Brain microvascular endothelial cell (primary cell): ENCODE data around the gene ANKRD2.
A peak's percentile ranks its signal among the peaks of the same experiment; 100 is the strongest.

Source experiments
- DNase-seq: peaks from one replicate; pipeline ENCODE4 v3.0.0-alpha.2; 2020
- H3K27ac ChIP-seq: fragments of 250-450 bp; sonication (Bioruptor Pico); 2 replicates; pipeline ENCODE4 v1.5.1; 2020; ENCODE audit warnings: mild to moderate bottlenecking, moderate library complexity
- H3K27me3 ChIP-seq: fragments of 250-450 bp; sonication (Bioruptor Pico); replicated peaks from 2 replicates; pipeline ENCODE4 v1.5.1; 2020; ENCODE audit warnings: mild to moderate bottlenecking
- H3K36me3 ChIP-seq: fragments of 250-450 bp; sonication (Bioruptor Pico); replicated peaks from 2 replicates; pipeline ENCODE4 v1.5.1; 2020; ENCODE audit warnings: mild to moderate bottlenecking
- H3K4me3 ChIP-seq: 2 replicates; pipeline ENCODE4 v1.5.1; 2011; ENCODE audit warnings: low read depth, mild to moderate bottlenecking, control low read depth, low read length, moderate library complexity
- CTCF ChIP-seq: IDR thresholded peaks from 2 replicates; pipeline ENCODE4 v1.5.1; 2011; ENCODE audit warnings: low read depth, mild to moderate bottlenecking, moderate library complexity, low read length, control low read depth, inconsistent platforms; ENCODE audit errors: missing control alignments
- in situ Hi-C: cut with HindIII; loops from 2 replicates; pipeline ENCODE4 v1.10.0; 2017; ENCODE audit warnings: low sequenced_read_pairs, low pct_ligation_motif_present

ANKRD2 gene

GRCh38 chr10:97583476-97583875 is 10.9 kb downstream of the ANKRD2 start:
- no peak for TF ChIP-seq CTCF
- in situ Hi-C loops = no loop called here
- Histone ChIP-seq H3K27ac (no peak overlapping the region), H3K27me3 (no peaks in the 10 kb centered on the region), H3K36me3 (no peaks in the 10 kb centered on the region), H3K4me3 (no peak overlapping the region)
- DNase-seq = no peak

- H3K36me3 ChIP-seq = no peaks in the 10 kb centered on the region
- DNase-seq = peak; percentile 15
- H3K27ac ChIP-seq = no peak within 1 kb of the TSS
- TF ChIP-seq CTCF = no peak
- H3K4me3 ChIP-seq = no peak within 1 kb of the TSS
- in situ Hi-C loops = no loop called here
- no peaks in the 10 kb centered on the region for H3K27me3 ChIP-seq
Observed at GRCh38 chr10:97584060-97584797, 11.7 kb downstream of the ANKRD2 start, which contains the start of gene HOGA1. TSS of gene HOGA1 (plus strand) at chr10:97584389. CDS start at chr10:97584704, 315 bp downstream.

GRCh38 chr10:97584798-97585438 is 12.3 kb downstream of the ANKRD2 start:
- Histone ChIP-seq H3K27me3 (no peaks in the 10 kb centered on the region), H3K27ac (no peak overlapping the region), H3K36me3 (no peaks in the 10 kb centered on the region), H3K4me3 (no peak overlapping the region)
- in situ Hi-C loops = no loop called here
- DNase-seq = no peak
- no peak for TF ChIP-seq CTCF

- Histone ChIP-seq H3K36me3 (no peaks in the 10 kb centered on the region), H3K4me3 (no peak overlapping the region), H3K27me3 (no peaks in the 10 kb centered on the region), H3K27ac (no peak overlapping the region)
- in situ Hi-C loops = no loop called here
- TF ChIP-seq CTCF = no peak
- DNase-seq = no peak
Observed at GRCh38 chr10:97585439-97585811, 12.8 kb downstream of the ANKRD2 start.

- in situ Hi-C loops = no loop called here
- H3K27ac ChIP-seq = no peak overlapping the region
- no peak for TF ChIP-seq CTCF
- no peaks in the 10 kb centered on the region for H3K36me3 ChIP-seq
- no peaks in the 10 kb centered on the region for H3K27me3 ChIP-seq
- H3K4me3 ChIP-seq = no peak overlapping the region
- no peak for DNase-seq
Observed at GRCh38 chr10:97587183-97587582, 14.6 kb downstream of the ANKRD2 start.
